HCT116 (cell line): ENCODE data around the gene MAML2.

Experiments
- EZH2phosphoT487 ChIP-seq: fragments of 200-600 bp; IDR thresholded peaks from 2 replicates; pipeline ENCODE4 v1.6.1; 2018; ENCODE audit warnings: antibody characterized with exemption, borderline replicate concordance
- POLR2AphosphoS5 ChIP-seq: IDR thresholded peaks from 2 replicates; pipeline ENCODE4 v1.6.1; 2011; ENCODE audit warnings: mild to moderate bottlenecking, low read depth, low read length, moderate library complexity
- RAD21 ChIP-seq: IDR thresholded peaks from 2 replicates; pipeline ENCODE4 v1.6.1; 2012; ENCODE audit warnings: low read depth, mild to moderate bottlenecking
- ZFX ChIP-seq: fragments of 450-650 bp; IDR thresholded peaks from 2 replicates; pipeline ENCODE4 v1.6.1; 2017
- ZNF274 ChIP-seq: fragments of 200-500 bp; sonication (Bioruptor generic); IDR thresholded peaks from 2 replicates; pipeline ENCODE4 v1.6.1; 2014; ENCODE audit warnings: mild to moderate bottlenecking, low read depth, low read length, inconsistent platforms
- TF ChIP-seq, protein P1 (sequence below), 3 experiments: fragments of 200-600 bp in 1 of 3; sonication (generic) in 1 of 3; IDR thresholded peaks in 2 of 3; conservative IDR thresholded peaks in 1 of 3; 2 replicates each; pipeline ENCODE4 v1.5.1; 2012 to 2017; ENCODE audit warnings: low read depth in 2 of 3, low read length in 2 of 3, antibody characterized with exemption in 1 of 3, borderline replicate concordance in 1 of 3, control low read depth in 1 of 3, mild to moderate bottlenecking in 1 of 3, mixed read lengths in 1 of 3, mixed run types in 1 of 3, moderate library complexity in 1 of 3; ENCODE audit not compliant: insufficient read depth in 1 of 3

DNA sequence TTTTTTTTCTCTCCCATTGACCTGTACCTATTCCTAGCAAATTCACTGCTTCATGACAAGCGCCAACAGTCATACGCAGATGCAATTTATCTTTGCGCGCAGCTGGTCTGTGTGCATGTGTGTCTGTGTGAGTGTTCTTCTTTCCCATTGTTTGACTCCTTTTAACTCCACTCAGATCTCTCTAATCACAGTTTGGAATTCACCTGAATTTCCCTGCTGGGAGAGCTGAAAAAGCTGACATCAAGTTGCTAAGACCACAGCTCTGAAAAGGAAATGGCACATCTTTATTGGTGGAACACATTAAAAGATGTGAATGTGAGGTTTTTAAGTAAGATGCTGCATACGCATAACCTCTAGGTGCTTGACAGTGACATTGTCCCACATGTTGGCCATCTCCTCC, 231.7 kb downstream of the MAML2 start:
- TF ChIP-seq ZNF274 (no peak), ZFX (no peak), EZH2phosphoT487 (no peak), POLR2AphosphoS5 (no peak), RAD21 (no peak)
- TF ChIP-seq, protein P1, sequence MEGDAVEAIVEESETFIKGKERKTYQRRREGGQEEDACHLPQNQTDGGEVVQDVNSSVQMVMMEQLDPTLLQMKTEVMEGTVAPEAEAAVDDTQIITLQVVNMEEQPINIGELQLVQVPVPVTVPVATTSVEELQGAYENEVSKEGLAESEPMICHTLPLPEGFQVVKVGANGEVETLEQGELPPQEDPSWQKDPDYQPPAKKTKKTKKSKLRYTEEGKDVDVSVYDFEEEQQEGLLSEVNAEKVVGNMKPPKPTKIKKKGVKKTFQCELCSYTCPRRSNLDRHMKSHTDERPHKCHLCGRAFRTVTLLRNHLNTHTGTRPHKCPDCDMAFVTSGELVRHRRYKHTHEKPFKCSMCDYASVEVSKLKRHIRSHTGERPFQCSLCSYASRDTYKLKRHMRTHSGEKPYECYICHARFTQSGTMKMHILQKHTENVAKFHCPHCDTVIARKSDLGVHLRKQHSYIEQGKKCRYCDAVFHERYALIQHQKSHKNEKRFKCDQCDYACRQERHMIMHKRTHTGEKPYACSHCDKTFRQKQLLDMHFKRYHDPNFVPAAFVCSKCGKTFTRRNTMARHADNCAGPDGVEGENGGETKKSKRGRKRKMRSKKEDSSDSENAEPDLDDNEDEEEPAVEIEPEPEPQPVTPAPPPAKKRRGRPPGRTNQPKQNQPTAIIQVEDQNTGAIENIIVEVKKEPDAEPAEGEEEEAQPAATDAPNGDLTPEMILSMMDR (IDR thresholded peaks at IDR 0.05 in 2 of 3, conservative IDR thresholded peaks at IDR 0.05 in 1 of 3; ENCODE audit: borderline replicate concordance in 1 of 3, insufficient read depth in 1 of 3, low read depth in 2 of 3, low read length in 2 of 3) = no peak
